ENCODE data around the gene PLCG2. TPM values are rescaled to one million over a fixed set of nuclear protein-coding genes. Genes with fewer than 3 reads are reported as not detected.
"Not testable (repeated sequence)": the region's sequence is repeated elsewhere in the genome, so short reads cannot be mapped to it uniquely, and the experiment has no call there.

The PLCG2 gene
- total and polyA plus RNA-seq, 7 donors = 1.6 to 24.8 (median 3.6) TPM

GRCh38 chr16:81973737-81974136 is 194.6 kb downstream of the PLCG2 start:
- no peaks in the 10 kb centered on the region for H3K4me1 ChIP-seq
- no peak overlapping the region for H3K27ac ChIP-seq
- TF ChIP-seq POLR2AphosphoS5 (IDR thresholded peaks at IDR 0.05) = no peak
- no peak for TF ChIP-seq CTCF (IDR thresholded peaks at IDR 0.05)
- TF ChIP-seq POLR2A (IDR thresholded peaks at IDR 0.05) = no peak
- TF ChIP-seq EP300 (IDR thresholded peaks at IDR 0.05) = no peak
- no peaks in the 10 kb centered on the region for H3K36me3 ChIP-seq
- DNase-seq = no peak
- 75 to 81% methylated on average over 2 of the region's 2 CpGs for WGBS, 2 donors
- no peaks in the 10 kb centered on the region for H3K27me3 ChIP-seq
- no peak overlapping the region for H3K4me3 ChIP-seq
- intact Hi-C loops (cut with DNase I) = no loop called here
- H3K9me3 ChIP-seq = peaks cover 0 to 11% (median 6%) of the 10 kb centered on the region in 4 donors

GRCh38 chr16:81975637-81976036 is 196.5 kb downstream of the PLCG2 start:
- Histone ChIP-seq H3K36me3 (no peaks in the 10 kb centered on the region), H3K27ac (no peak overlapping the region), H3K9me3 (peaks cover 0 to 11% (median 5%) of the 10 kb centered on the region in 4 donors), H3K4me1 (no peaks in the 10 kb centered on the region), H3K4me3 (no peak overlapping the region), H3K27me3 (no peaks in the 10 kb centered on the region)
- TF ChIP-seq POLR2AphosphoS5 (IDR thresholded peaks at IDR 0.05) = no peak
- intact Hi-C loops (cut with DNase I) = no loop called here
- 39 to 64% methylated on average over 1 of the region's 1 CpG for WGBS, 2 donors
- no peak for DNase-seq

- 80 to 88% methylated on average over 26 of the region's 26 CpGs for WGBS, 2 donors
- not testable (repeated sequence) for H3K9me3 ChIP-seq
These were observed 198.3 kb downstream of the PLCG2 start for GRCh38 chr16:81977335-81977942.

GRCh38 chr16:81987121-81987520 is 208.0 kb downstream of the PLCG2 start:
- TF ChIP-seq CTCF (IDR thresholded peaks at IDR 0.05) (no peak), POLR2A (IDR thresholded peaks at IDR 0.05) (no peak), EP300 (IDR thresholded peaks at IDR 0.05) (no peak), POLR2AphosphoS5 (IDR thresholded peaks at IDR 0.05) (no peak)

More at GRCh38 chr16:81977335-81977942, 198.3 kb downstream of the PLCG2 start:
- intact Hi-C loops (cut with DNase I); H3K36me3 ChIP-seq; H3K27me3 ChIP-seq; H3K4me3 ChIP-seq; H3K4me1 ChIP-seq; H3K27ac ChIP-seq; DNase-seq: not testable (repeated sequence)

GRCh38 chr16:81987706-81988105 is 208.6 kb downstream of the PLCG2 start:
- intact Hi-C loops (cut with DNase I) = no loop called here
- H3K27ac ChIP-seq = no peak overlapping the region

More at GRCh38 chr16:81987121-81987520, 208.0 kb downstream of the PLCG2 start:
- Histone ChIP-seq H3K36me3 (no peaks in the 10 kb centered on the region), H3K4me3 (no peak overlapping the region), H3K4me1 (no peaks in the 10 kb centered on the region), H3K27me3 (no peaks in the 10 kb centered on the region), H3K9me3 (no peaks in the 10 kb centered on the region), H3K27ac (no peak overlapping the region)
- WGBS, 2 donors = 89 to 93% methylated on average over 8 of the region's 8 CpGs
- intact Hi-C loops (cut with DNase I) = no loop called here
- no peak for DNase-seq

More at GRCh38 chr16:81987706-81988105, 208.6 kb downstream of the PLCG2 start:
- Histone ChIP-seq H3K4me1 (no peaks in the 10 kb centered on the region), H3K27me3 (no peaks in the 10 kb centered on the region), H3K4me3 (no peak overlapping the region), H3K9me3 (no peaks in the 10 kb centered on the region), H3K36me3 (no peaks in the 10 kb centered on the region)
- 56 to 83% methylated on average over 5 of the region's 5 CpGs for WGBS, 2 donors
- DNase-seq = no peak
- TF ChIP-seq POLR2AphosphoS5 (IDR thresholded peaks at IDR 0.05) (no peak), POLR2A (IDR thresholded peaks at IDR 0.05) (no peak), EP300 (IDR thresholded peaks at IDR 0.05) (no peak), CTCF (IDR thresholded peaks at IDR 0.05) (no peak)
